ENCODE results near the gene NT5C3B.

GRCh38 chr17:41814195-41814594 is 21.8 kb downstream of the NT5C3B start:
- TF ChIP-seq CTCF (IDR thresholded peaks at IDR 0.05; ENCODE audit: borderline replicate concordance, extremely low read depth, low read length, poor library complexity, severe bottlenecking) (no peak), EZH2 (IDR thresholded peaks at IDR 0.05; ENCODE audit: borderline replicate concordance, low read depth, low read length, severe bottlenecking) (no peak)

Data from DND-41 (cell line).